GM12872 (cell line): ENCODE results near the gene TSPAN15.

Source experiments
- CTCF ChIP-seq: IDR thresholded peaks from 3 replicates; pipeline ENCODE4 v1.5.1; 2011; ENCODE audit warnings: low read depth, mild to moderate bottlenecking, low read length, moderate library complexity; ENCODE audit not compliant: insufficient read depth

Gene TSPAN15

GRCh38 chr10:69494626-69495558 is 43.6 kb downstream of the TSPAN15 start:
- no peak for TF ChIP-seq CTCF

GRCh38 chr10:69495666-69496065 is 44.4 kb downstream of the TSPAN15 start:
- no peak for TF ChIP-seq CTCF

GRCh38 chr10:69496352-69497230 is 45.3 kb downstream of the TSPAN15 start:
- no peak for TF ChIP-seq CTCF

- no peak for TF ChIP-seq CTCF
Observed at GRCh38 chr10:69497231-69497561, 45.9 kb downstream of the TSPAN15 start.

- TF ChIP-seq CTCF: no peak
Observed at GRCh38 chr10:69497611-69498390, 46.5 kb downstream of the TSPAN15 start.

GRCh38 chr10:69498711-69499471 is 47.6 kb downstream of the TSPAN15 start:
- TF ChIP-seq CTCF: no peak
